GM12875 (cell line): ENCODE measurements around the gene DCTN1.
"Not testable (repeated sequence)": the region's sequence is repeated elsewhere in the genome, so short reads cannot be mapped to it uniquely, and the experiment has no call there.

Experiments used
- H3K4me3 ChIP-seq: one replicate; pipeline ENCODE4 v1.5.1; 2011; ENCODE audit warnings: low read depth, low read length, control low read depth
- TF ChIP-seq, protein P1 (sequence below): IDR thresholded peaks from 2 replicates; pipeline ENCODE4 v1.5.1; 2011; ENCODE audit warnings: low read depth, mild to moderate bottlenecking, control low read depth, inconsistent platforms, low read length, moderate library complexity, borderline replicate concordance; ENCODE audit not compliant: insufficient read depth

The DCTN1 gene

GRCh38 chr2:74345272-74345943 lies 34.7 kb downstream of the DCTN1 start:
- no peak overlapping the region for H3K4me3 ChIP-seq
- TF ChIP-seq, protein P1, sequence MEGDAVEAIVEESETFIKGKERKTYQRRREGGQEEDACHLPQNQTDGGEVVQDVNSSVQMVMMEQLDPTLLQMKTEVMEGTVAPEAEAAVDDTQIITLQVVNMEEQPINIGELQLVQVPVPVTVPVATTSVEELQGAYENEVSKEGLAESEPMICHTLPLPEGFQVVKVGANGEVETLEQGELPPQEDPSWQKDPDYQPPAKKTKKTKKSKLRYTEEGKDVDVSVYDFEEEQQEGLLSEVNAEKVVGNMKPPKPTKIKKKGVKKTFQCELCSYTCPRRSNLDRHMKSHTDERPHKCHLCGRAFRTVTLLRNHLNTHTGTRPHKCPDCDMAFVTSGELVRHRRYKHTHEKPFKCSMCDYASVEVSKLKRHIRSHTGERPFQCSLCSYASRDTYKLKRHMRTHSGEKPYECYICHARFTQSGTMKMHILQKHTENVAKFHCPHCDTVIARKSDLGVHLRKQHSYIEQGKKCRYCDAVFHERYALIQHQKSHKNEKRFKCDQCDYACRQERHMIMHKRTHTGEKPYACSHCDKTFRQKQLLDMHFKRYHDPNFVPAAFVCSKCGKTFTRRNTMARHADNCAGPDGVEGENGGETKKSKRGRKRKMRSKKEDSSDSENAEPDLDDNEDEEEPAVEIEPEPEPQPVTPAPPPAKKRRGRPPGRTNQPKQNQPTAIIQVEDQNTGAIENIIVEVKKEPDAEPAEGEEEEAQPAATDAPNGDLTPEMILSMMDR: no peak

GRCh38 chr2:74343316-74343715 lies 36.8 kb downstream of the DCTN1 start, which contains the start of gene SLC4A5:
Gene SLC4A5 (minus strand): TSS chr2:74343416. CDS start chr2:74315023, 28,393 bp downstream.
- TF ChIP-seq, protein P1: no peak
- H3K4me3 ChIP-seq: no peak within 1 kb of the TSS

- H3K4me3 ChIP-seq: not testable (repeated sequence)
Observed at GRCh38 chr2:74336227-74336626, 43.9 kb downstream of the DCTN1 start.

DNA sequence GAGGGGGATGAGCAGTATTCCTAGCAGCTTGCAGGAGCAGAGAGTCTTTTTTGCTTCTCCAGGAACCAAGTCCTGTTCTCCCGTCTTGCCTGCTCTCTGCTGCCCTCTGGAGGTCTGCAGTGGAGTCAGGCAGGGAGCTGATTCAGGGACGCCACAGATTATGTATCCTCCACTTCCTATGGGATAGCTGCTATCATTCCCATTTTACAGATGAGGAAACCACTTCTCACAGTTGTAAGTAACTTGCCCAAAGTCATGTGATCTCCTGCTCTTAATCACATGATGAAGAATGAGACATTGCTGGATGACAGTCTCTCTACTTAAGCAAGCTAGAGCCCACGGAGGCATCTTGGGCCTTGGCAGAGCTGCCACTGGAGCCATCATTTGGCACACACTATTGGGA lies 45.2 kb downstream of the DCTN1 start:
- H3K4me3 ChIP-seq: no peak overlapping the region
- TF ChIP-seq, protein P1: peak; percentile 96

DNA sequence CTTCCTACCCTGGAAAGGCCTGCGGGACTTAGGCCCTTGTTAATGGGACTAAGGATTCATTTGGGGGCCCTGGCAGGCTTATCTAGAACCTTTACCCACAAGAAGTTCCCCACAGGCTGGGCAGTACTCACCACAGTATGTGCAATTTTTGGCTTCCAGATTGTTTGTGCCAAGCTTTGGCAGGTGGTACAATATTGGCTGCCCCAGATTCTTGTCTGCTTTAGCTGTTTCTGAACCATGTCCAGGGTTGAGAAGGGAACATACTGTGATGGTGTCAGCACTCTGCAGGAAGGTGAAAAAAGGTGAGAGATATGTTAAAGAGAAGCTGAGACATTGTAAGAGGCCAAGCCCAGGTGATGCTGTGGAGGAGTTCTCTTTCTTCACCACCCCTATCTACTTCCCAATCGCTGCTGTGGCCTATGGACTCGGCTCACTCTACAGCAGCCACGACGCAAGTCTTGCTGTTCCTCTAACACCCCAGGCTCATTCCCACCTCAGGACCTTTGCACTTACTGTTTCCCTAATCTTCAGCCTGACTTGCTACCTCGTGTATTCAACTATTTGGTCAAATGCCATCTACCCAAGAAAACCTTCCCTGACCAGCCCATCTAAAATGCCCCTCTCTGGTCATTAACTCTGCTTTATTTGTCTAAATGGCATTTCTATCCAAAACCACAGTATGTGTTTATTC lies 46.1 kb downstream of the DCTN1 start:
- TF ChIP-seq, protein P1: no peak
- no peak overlapping the region for H3K4me3 ChIP-seq

DNA sequence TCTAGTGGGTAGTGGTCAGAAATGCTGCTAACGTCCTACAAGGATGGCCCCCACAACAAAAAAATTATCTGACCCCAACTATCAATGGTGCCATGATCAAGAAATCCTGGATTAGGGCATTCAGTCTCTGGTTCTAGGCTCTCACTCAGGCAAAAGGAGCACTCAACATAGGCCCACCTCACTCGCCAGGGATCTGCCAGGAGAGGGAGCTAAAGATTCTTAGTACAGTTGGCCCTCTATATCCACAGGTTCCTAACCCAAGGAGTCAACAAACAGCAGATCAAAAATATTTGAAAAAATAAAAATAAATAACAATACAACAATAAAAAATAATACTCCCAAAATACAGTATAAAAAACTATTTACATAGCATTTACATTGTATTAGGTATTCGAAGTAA lies 46.9 kb downstream of the DCTN1 start:
- TF ChIP-seq, protein P1: peak; percentile 40; the same call in 1 of the 2 replicates

DNA sequence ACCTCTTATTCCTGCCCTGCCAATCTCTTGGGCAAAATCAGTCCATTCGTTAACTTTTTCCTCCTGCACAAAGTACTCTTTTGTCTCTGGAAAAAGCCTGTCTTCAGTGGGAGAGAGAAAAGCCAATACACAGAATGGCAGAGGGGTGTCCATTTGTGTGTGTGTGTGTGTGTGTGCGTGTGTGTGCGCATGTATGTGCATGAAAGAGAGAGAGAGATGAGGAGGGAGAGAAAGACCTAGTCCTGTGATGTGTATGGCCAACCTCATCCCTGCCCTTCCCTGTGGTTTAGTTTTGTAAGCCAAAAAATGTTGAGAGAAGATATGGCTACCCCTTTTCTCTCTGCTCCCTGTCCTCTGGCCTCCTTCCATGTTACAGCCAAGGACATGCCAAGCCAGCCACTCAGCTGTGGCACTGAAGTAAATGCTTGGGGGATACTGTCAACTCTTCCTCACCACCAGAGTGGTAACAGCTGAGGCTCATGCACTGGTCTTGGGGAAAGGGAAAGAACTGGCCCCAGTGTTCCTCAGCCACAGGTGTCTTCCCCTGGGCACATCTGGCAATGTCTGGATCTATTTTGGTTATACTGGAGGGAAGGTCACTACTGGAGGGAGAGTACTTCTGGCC lies 47.4 kb downstream of the DCTN1 start:
- H3K4me3 ChIP-seq: no peak overlapping the region
- TF ChIP-seq, protein P1: no peak

More for the DNA sequence above, 46.9 kb downstream of the DCTN1 start:
- no peak overlapping the region for H3K4me3 ChIP-seq
